Parathyroid adenoma (tissue), 2 donors: ENCODE data around the gene TRPC4.

Source experiments
- H2AFZ ChIP-seq: fragments of 300-600 bp; sonication (generic); one replicate; pipeline ENCODE4 v1.7.0; 2017; ENCODE audit warnings: antibody characterized with exemption, mild to moderate bottlenecking
- H3K27ac ChIP-seq: fragments of 300-600 bp; sonication (generic); one replicate; pipeline ENCODE4 v1.7.0; 2017
- H3K27me3 ChIP-seq: fragments of 300-600 bp; sonication (generic); one replicate; pipeline ENCODE4 v1.7.0; 2017; ENCODE audit warnings: low read length; ENCODE audit not compliant: control insufficient read depth, insufficient read depth
- H3K36me3 ChIP-seq: fragments of 300-600 bp; sonication (generic); one replicate; pipeline ENCODE4 v1.7.0; 2017; ENCODE audit warnings: low read length; ENCODE audit not compliant: control insufficient read depth, insufficient read depth
- H3K4me1 ChIP-seq: fragments of 300-600 bp; sonication (generic); one replicate; pipeline ENCODE4 v1.7.0; 2017; ENCODE audit warnings: control low read depth
- H3K4me2 ChIP-seq: fragments of 300-600 bp; sonication (generic); one replicate; pipeline ENCODE4 v1.7.0; 2017; ENCODE audit warnings: low read length
- H3K4me3 ChIP-seq: fragments of 300-600 bp; sonication (generic); one replicate; pipeline ENCODE4 v1.7.0; 2017; ENCODE audit warnings: low read depth, low read length
- H3K79me2 ChIP-seq: fragments of 300-600 bp; sonication (generic); one replicate; pipeline ENCODE4 v1.7.0; 2017; ENCODE audit warnings: control low read depth
- H3K9ac ChIP-seq: fragments of 300-600 bp; sonication (generic); one replicate; pipeline ENCODE4 v1.7.0; 2017; ENCODE audit warnings: mild to moderate bottlenecking
- H3K9me3 ChIP-seq: fragments of 300-600 bp; sonication (generic); one replicate; pipeline ENCODE4 v1.7.0; 2017; ENCODE audit warnings: low read length; ENCODE audit not compliant: control insufficient read depth
- CTCF ChIP-seq: fragments of 300-600 bp; sonication (generic); IDR thresholded peaks from one replicate; pipeline ENCODE4 v1.7.0; 2017; ENCODE audit warnings: antibody characterized with exemption, mild to moderate bottlenecking
- donor health status: primary hyperparathyroidism.

Gene TRPC4

GRCh38 chr13:37769545-37769944, 100.0 kb downstream of the TRPC4 start:
- H3K27ac ChIP-seq: no peak overlapping the region
- H3K4me3 ChIP-seq: no peak overlapping the region
- TF ChIP-seq CTCF: no peak
- no peak overlapping the region for H2AFZ ChIP-seq
- no peak overlapping the region for H3K9ac ChIP-seq
- H3K27me3 ChIP-seq: no peaks in the 10 kb centered on the region
- H3K4me1 ChIP-seq: no peaks in the 10 kb centered on the region
- no peaks in the 10 kb centered on the region for H3K79me2 ChIP-seq
- no peak overlapping the region for H3K4me2 ChIP-seq
- no peaks in the 10 kb centered on the region for H3K36me3 ChIP-seq
- no peaks in the 10 kb centered on the region for H3K9me3 ChIP-seq

GRCh38 chr13:37769078-37769477, 100.5 kb downstream of the TRPC4 start:
- no peak overlapping the region for H3K4me3 ChIP-seq
- no peaks in the 10 kb centered on the region for H3K36me3 ChIP-seq
- no peaks in the 10 kb centered on the region for H3K79me2 ChIP-seq
- H3K27me3 ChIP-seq: no peaks in the 10 kb centered on the region
- H2AFZ ChIP-seq: no peak overlapping the region
- no peaks in the 10 kb centered on the region for H3K9me3 ChIP-seq
- H3K9ac ChIP-seq: no peak overlapping the region
- TF ChIP-seq CTCF: no peak
- no peak overlapping the region for H3K27ac ChIP-seq
- H3K4me2 ChIP-seq: no peak overlapping the region
- no peaks in the 10 kb centered on the region for H3K4me1 ChIP-seq

GRCh38 chr13:37766502-37766901, 103.1 kb downstream of the TRPC4 start:
- Histone ChIP-seq H3K36me3 (no peaks in the 10 kb centered on the region), H3K27me3 (no peaks in the 10 kb centered on the region), H3K9ac (no peak overlapping the region), H3K4me1 (no peaks in the 10 kb centered on the region), H3K27ac (no peak overlapping the region), H2AFZ (no peak overlapping the region), H3K4me2 (no peak overlapping the region), H3K4me3 (no peak overlapping the region), H3K79me2 (no peaks in the 10 kb centered on the region), H3K9me3 (no peaks in the 10 kb centered on the region)
- TF ChIP-seq CTCF: no peak

DNA sequence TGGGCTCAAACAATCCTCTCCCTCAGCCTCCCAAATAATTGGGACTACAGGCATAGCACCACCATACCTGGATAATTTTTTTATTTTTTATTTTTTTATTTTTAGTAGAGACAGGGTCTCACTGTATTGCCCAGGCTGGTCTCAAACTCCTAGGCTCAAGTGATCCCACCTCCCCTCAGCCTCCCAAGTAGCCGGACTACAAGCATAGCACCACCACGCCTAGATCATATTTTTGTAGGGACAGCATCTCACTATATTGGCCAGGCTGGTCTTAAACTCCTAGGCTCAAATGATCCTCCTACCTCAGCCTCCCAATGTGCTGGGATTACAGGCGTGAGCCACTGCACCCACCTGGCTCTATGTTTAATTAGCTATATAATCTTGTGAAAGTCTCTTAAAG, 114.2 kb downstream of the TRPC4 start:
- H3K9me3 ChIP-seq: no peaks in the 10 kb centered on the region
- no peak for TF ChIP-seq CTCF
- H3K4me3 ChIP-seq: no peak overlapping the region

DNA sequence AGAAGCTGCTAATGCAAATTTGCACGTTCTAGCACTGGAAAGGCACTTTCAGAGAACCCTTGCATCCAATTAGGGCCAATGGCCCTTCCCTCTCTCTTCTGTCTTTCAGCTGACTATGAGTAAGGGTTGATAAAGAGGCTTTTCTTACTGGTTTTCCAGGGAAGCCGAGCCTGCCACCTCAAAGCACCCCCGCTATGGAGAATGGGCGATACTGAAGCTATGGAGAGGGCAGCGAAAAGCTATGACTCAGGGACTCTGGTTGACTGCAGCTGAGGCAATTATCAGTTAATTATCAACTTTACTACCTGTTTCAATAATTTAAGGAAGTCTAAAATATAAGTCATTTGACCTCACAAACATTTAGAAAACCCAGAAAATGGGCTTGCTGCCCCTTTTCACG, 115.8 kb downstream of the TRPC4 start:
- H2AFZ ChIP-seq: no peak overlapping the region
- H3K79me2 ChIP-seq: no peaks in the 10 kb centered on the region
- H3K36me3 ChIP-seq: no peaks in the 10 kb centered on the region
- no peak for TF ChIP-seq CTCF
- no peaks in the 10 kb centered on the region for H3K4me1 ChIP-seq
- H3K27ac ChIP-seq: no peak overlapping the region
- H3K9me3 ChIP-seq: no peaks in the 10 kb centered on the region
- no peak overlapping the region for H3K4me3 ChIP-seq
- H3K27me3 ChIP-seq: no peaks in the 10 kb centered on the region
- H3K9ac ChIP-seq: no peak overlapping the region
- no peak overlapping the region for H3K4me2 ChIP-seq

More for the DNA sequence above, 114.2 kb downstream of the TRPC4 start:
- Histone ChIP-seq H3K27ac (no peak overlapping the region), H3K79me2 (no peaks in the 10 kb centered on the region), H3K36me3 (no peaks in the 10 kb centered on the region), H3K27me3 (no peaks in the 10 kb centered on the region), H2AFZ (no peak overlapping the region), H3K4me2 (no peak overlapping the region), H3K4me1 (no peaks in the 10 kb centered on the region), H3K9ac (no peak overlapping the region)
